ENCODE measurements around the gene CAP2.

CAP2 gene

GRCh38 chr6:17476511-17476910 lies 83.1 kb downstream of the CAP2 start:
- TF ChIP-seq BACH2 (CRISPR knock-in tag; IDR thresholded peaks at IDR 0.05; ENCODE audit: borderline replicate concordance) (no peak), CSDC2 (CRISPR knock-in tag; IDR thresholded peaks at IDR 0.05) (no peak), SNAI2 (CRISPR knock-in tag; IDR thresholded peaks at IDR 0.05) (no peak), OSR1 (CRISPR knock-in tag; IDR thresholded peaks at IDR 0.05) (no peak), PPARA (CRISPR knock-in tag; IDR thresholded peaks at IDR 0.05; ENCODE audit: borderline replicate concordance) (no peak), ZC3H10 (CRISPR knock-in tag; IDR thresholded peaks at IDR 0.05) (no peak), TCF4 (CRISPR knock-in tag; IDR thresholded peaks at IDR 0.05; ENCODE audit: borderline replicate concordance) (no peak), ZNF70 (CRISPR knock-in tag; IDR thresholded peaks at IDR 0.05) (no peak), ZFP30 (CRISPR knock-in tag; IDR thresholded peaks at IDR 0.05) (no peak), ESRRG (CRISPR knock-in tag; IDR thresholded peaks at IDR 0.05) (no peak), RARB (CRISPR knock-in tag; IDR thresholded peaks at IDR 0.05) (no peak), POU6F1 (CRISPR knock-in tag; IDR thresholded peaks at IDR 0.05; ENCODE audit: borderline replicate concordance, low read depth) (no peak)
- TF ChIP-seq, protein P1, sequence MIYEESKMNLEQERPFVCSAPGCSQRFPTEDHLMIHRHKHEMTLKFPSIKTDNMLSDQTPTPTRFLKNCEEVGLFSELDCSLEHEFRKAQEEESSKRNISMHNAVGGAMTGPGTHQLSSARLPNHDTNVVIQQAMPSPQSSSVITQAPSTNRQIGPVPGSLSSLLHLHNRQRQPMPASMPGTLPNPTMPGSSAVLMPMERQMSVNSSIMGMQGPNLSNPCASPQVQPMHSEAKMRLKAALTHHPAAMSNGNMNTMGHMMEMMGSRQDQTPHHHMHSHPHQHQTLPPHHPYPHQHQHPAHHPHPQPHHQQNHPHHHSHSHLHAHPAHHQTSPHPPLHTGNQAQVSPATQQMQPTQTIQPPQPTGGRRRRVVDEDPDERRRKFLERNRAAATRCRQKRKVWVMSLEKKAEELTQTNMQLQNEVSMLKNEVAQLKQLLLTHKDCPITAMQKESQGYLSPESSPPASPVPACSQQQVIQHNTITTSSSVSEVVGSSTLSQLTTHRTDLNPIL (CRISPR knock-in tag; IDR thresholded peaks at IDR 0.05; ENCODE audit: low read depth): no peak
- ATAC-seq: peak; percentile 21

DNA sequence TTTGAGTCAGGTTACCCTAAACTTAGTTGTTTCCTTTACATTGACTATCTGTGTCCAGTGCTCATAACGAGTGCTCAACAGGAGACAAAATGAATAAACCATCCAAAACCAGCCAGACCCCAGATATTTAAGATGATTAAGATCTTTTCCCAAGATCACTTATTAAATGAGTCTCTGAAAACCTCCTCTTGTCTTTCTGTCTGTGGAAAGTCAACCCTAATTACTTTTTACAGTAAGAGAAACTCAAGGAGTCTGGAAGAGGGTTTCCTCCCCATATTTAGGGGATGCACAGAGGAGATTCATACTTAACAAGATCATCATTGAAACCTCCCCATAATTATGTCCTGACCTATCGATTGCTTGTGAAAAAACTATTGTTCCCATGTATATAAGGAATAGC lies 84.0 kb downstream of the CAP2 start:
- no peak for ATAC-seq
- TF ChIP-seq TOX (CRISPR knock-in tag; IDR thresholded peaks at IDR 0.05; ENCODE audit: borderline replicate concordance): no peak
- no peak for TF ChIP-seq PATZ1 (CRISPR knock-in tag; IDR thresholded peaks at IDR 0.05; ENCODE audit: borderline replicate concordance)
- TF ChIP-seq, protein P2, sequence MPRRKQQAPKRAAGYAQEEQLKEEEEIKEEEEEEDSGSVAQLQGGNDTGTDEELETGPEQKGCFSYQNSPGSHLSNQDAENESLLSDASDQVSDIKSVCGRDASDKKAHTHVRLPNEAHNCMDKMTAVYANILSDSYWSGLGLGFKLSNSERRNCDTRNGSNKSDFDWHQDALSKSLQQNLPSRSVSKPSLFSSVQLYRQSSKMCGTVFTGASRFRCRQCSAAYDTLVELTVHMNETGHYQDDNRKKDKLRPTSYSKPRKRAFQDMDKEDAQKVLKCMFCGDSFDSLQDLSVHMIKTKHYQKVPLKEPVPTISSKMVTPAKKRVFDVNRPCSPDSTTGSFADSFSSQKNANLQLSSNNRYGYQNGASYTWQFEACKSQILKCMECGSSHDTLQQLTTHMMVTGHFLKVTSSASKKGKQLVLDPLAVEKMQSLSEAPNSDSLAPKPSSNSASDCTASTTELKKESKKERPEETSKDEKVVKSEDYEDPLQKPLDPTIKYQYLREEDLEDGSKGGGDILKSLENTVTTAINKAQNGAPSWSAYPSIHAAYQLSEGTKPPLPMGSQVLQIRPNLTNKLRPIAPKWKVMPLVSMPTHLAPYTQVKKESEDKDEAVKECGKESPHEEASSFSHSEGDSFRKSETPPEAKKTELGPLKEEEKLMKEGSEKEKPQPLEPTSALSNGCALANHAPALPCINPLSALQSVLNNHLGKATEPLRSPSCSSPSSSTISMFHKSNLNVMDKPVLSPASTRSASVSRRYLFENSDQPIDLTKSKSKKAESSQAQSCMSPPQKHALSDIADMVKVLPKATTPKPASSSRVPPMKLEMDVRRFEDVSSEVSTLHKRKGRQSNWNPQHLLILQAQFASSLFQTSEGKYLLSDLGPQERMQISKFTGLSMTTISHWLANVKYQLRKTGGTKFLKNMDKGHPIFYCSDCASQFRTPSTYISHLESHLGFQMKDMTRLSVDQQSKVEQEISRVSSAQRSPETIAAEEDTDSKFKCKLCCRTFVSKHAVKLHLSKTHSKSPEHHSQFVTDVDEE (CRISPR knock-in tag; IDR thresholded peaks at IDR 0.05): no peak
- no peak for TF ChIP-seq CSRNP3 (CRISPR knock-in tag; IDR thresholded peaks at IDR 0.05)
- TF ChIP-seq PPARA (CRISPR knock-in tag; IDR thresholded peaks at IDR 0.05; ENCODE audit: borderline replicate concordance): no peak
- TF ChIP-seq BACH2 (CRISPR knock-in tag; IDR thresholded peaks at IDR 0.05; ENCODE audit: borderline replicate concordance): no peak
- no peak for TF ChIP-seq ZFP3 (CRISPR knock-in tag; IDR thresholded peaks at IDR 0.05)
- no peak for TF ChIP-seq ZFP30 (CRISPR knock-in tag; IDR thresholded peaks at IDR 0.05)
- no peak for TF ChIP-seq GLIS3 (CRISPR knock-in tag; IDR thresholded peaks at IDR 0.05)
- TF ChIP-seq, protein P1 (CRISPR knock-in tag; IDR thresholded peaks at IDR 0.05; ENCODE audit: low read depth): no peak
- TF ChIP-seq ISL1 (CRISPR knock-in tag; IDR thresholded peaks at IDR 0.05): peak; percentile 68
- TF ChIP-seq ZNF8 (CRISPR knock-in tag; IDR thresholded peaks at IDR 0.05): no peak
- no peak for TF ChIP-seq ZNF70 (CRISPR knock-in tag; IDR thresholded peaks at IDR 0.05)
- TF ChIP-seq ZC3H10 (CRISPR knock-in tag; IDR thresholded peaks at IDR 0.05): peak; percentile 50; the same call in 1 of the 2 replicates
- TF ChIP-seq OSR1 (CRISPR knock-in tag; IDR thresholded peaks at IDR 0.05): no peak
- no peak for TF ChIP-seq ARNTL (CRISPR knock-in tag; IDR thresholded peaks at IDR 0.05; ENCODE audit: borderline replicate concordance, low read depth)
- TF ChIP-seq ESRRG (CRISPR knock-in tag; IDR thresholded peaks at IDR 0.05): no peak
- no peak for TF ChIP-seq CSDC2 (CRISPR knock-in tag; IDR thresholded peaks at IDR 0.05)
